Loucy (cell line): ENCODE measurements around the gene PALLD.

Experiments
- EZH2phosphoT487 ChIP-seq: fragments of 200-600 bp; IDR thresholded peaks from 2 replicates; pipeline ENCODE4 v1.6.1; 2018; ENCODE audit warnings: antibody characterized with exemption, mild to moderate bottlenecking, moderate library complexity, borderline replicate concordance
- TF ChIP-seq, protein P1 (sequence below): fragments of 200-600 bp; sonication (generic); conservative IDR thresholded peaks from 2 replicates; pipeline ENCODE4 v1.5.1; 2014; ENCODE audit warnings: mild to moderate bottlenecking, antibody characterized with exemption, low read length

- TF ChIP-seq, protein P1, sequence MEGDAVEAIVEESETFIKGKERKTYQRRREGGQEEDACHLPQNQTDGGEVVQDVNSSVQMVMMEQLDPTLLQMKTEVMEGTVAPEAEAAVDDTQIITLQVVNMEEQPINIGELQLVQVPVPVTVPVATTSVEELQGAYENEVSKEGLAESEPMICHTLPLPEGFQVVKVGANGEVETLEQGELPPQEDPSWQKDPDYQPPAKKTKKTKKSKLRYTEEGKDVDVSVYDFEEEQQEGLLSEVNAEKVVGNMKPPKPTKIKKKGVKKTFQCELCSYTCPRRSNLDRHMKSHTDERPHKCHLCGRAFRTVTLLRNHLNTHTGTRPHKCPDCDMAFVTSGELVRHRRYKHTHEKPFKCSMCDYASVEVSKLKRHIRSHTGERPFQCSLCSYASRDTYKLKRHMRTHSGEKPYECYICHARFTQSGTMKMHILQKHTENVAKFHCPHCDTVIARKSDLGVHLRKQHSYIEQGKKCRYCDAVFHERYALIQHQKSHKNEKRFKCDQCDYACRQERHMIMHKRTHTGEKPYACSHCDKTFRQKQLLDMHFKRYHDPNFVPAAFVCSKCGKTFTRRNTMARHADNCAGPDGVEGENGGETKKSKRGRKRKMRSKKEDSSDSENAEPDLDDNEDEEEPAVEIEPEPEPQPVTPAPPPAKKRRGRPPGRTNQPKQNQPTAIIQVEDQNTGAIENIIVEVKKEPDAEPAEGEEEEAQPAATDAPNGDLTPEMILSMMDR = no peak
- no peak for TF ChIP-seq EZH2phosphoT487
These were observed 417.2 kb downstream of the PALLD start for GRCh38 chr4:168914095-168914494.
